Caco-2 (cell line): ENCODE measurements around the gene SPOCK2. TPM values are rescaled to one million over a fixed set of nuclear protein-coding genes. Genes with fewer than 3 reads are reported as not detected.
A peak's percentile ranks its signal among the peaks of the same experiment; 100 is the strongest.

ENCODE experiments used
- BruUV-seq: library from RNA; stranded (reverse); fragments of 400-500 nt; replicated peaks from 2 replicates; lab custom pipeline; 2021; lab: Mats Ljungman, UMichigan
- CTCF ChIA-PET: fragments of 300-600 bp; sonication (Branson Sonifier 250); formaldehyde crosslinking; loops from one replicate; lab custom pipeline; 2022; ENCODE audit warnings: antibody characterized with exemption; lab: Charles Lee
- POLR2A ChIA-PET: fragments of 300-600 bp; sonication (Branson Sonifier 250); formaldehyde crosslinking; loops from one replicate; lab custom pipeline; 2022; ENCODE audit warnings: antibody characterized with exemption; lab: Charles Lee
- DNase-seq, 2 experiments: peaks; one replicate each; pipeline versions ENCODE4 v3.0.0 to v3.0.0-alpha.2; 2020 to 2022
- H3K27me3 ChIP-seq: replicated peaks from 2 replicates; pipeline ENCODE4 v1.6.0; 2011; ENCODE audit warnings: low read length; ENCODE audit not compliant: control insufficient read depth, insufficient read depth
- H3K36me3 ChIP-seq: 2 replicates; pipeline ENCODE4 v1.5.1; 2011; ENCODE audit warnings: low read length; ENCODE audit not compliant: control insufficient read depth, insufficient read depth
- H3K4me1 ChIP-seq: fragments of 250-450 bp; sonication (Bioruptor Pico); 2 replicates; pipeline ENCODE4 v1.5.1; 2020; ENCODE audit warnings: mild to moderate bottlenecking
- H3K4me3 ChIP-seq: 2 replicates; pipeline ENCODE4 v1.5.1; 2011; ENCODE audit warnings: low read depth, mild to moderate bottlenecking, control low read depth, low read length
- H3K9me3 ChIP-seq: fragments of 250-450 bp; sonication (Bioruptor Pico); 2 replicates; pipeline ENCODE4 v1.5.1; 2020; ENCODE audit warnings: mild to moderate bottlenecking, moderate library complexity
- H3K27ac Mint-ChIP-seq: one replicate; pipeline ENCODE4 v1.8.0; 2022; ENCODE audit warnings: mixed read lengths; ENCODE audit not compliant: unreplicated experiment
- H3K27me3 Mint-ChIP-seq: one replicate; pipeline ENCODE4 v1.8.0; 2022; ENCODE audit warnings: mixed read lengths; ENCODE audit not compliant: insufficient read depth, unreplicated experiment
- H3K36me3 Mint-ChIP-seq: one replicate; pipeline ENCODE4 v1.8.0; 2022; ENCODE audit warnings: mild to moderate bottlenecking, mixed read lengths; ENCODE audit not compliant: insufficient read depth, unreplicated experiment
- H3K4me1 Mint-ChIP-seq: one replicate; pipeline ENCODE4 v1.8.0; 2022; ENCODE audit warnings: low read depth, mixed read lengths; ENCODE audit not compliant: unreplicated experiment
- H3K4me3 Mint-ChIP-seq: one replicate; pipeline ENCODE4 v1.8.0; 2022; ENCODE audit warnings: mild to moderate bottlenecking, moderate library complexity, mixed read lengths; ENCODE audit not compliant: unreplicated experiment
- H3K9me3 Mint-ChIP-seq: one replicate; pipeline ENCODE4 v1.8.0; 2022; ENCODE audit warnings: mixed read lengths; ENCODE audit not compliant: unreplicated experiment
- intact Hi-C: fragments of 100-400 bp; cut with micrococcal nuclease; formaldehyde crosslinking; loops from one replicate; pipeline ENCODE4 v1.10.0; 2022; ENCODE audit not compliant: unreplicated experiment
- total RNA-seq: library from RNA; stranded (reverse); gene quantifications from 2 replicates; pipeline ENCODE4 v1.2.3, GENCODE V29; 2022
- TF ChIP-seq, protein P1 (sequence below), 2 experiments: fragments of 200-600 bp in 1 of 2; IDR thresholded peaks; 1 replicate in 1 of 2; 2 replicates in 1 of 2; pipeline versions ENCODE4 v1.5.1 to v1.8.0; 2011 to 2022; ENCODE audit warnings: antibody characterized with exemption in 1 of 2, control low read depth in 1 of 2, inconsistent platforms in 1 of 2, low read depth in 1 of 2, low read length in 1 of 2, mild to moderate bottlenecking in 1 of 2, moderate library complexity in 1 of 2; ENCODE audit not compliant: insufficient read depth in 1 of 2, severe bottlenecking in 1 of 2, unreplicated experiment in 1 of 2

The SPOCK2 gene
- total RNA-seq, 1 experiment from 2014 or later, result 1.6 TPM

DNA sequence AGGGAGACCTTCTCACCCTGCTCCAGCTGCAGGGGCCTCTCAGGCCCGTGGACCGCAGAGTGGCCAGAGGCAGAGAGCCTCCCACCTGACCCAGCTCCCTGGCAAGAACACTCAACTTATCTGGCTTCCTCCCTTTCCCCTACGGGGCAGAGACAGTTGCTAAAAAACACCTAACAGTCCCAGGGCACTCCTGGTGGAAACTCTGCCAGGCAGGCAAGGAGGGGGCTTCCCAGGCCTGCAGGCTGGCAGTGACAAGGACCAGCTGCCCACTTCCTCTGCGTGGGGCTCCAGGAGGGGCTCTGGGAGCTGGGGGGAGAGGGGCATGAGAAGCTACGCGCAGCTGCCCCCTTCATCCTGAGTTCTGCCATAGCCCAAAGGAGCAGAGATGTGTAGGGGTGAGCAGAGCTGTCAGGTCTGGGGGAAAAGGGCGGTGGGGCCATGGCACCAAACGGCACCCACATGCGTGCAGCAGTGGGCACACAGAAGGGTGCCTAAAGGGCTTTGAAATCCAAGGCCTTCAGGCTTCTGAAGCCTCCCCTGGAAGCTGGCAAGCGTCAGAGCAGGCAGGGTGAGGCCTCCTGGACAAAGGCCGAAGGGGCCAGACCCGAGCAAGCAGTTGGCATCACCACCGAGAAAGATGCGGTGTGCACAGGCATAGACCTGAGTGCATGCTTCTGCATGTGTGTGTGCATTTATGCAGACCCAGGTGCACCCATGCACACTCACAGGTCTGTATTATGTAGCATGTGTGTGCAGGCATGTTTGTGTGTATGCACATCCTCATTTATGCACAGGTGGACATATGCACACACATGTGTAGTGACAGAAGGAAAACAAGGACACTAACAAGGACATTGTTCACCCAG is 14.4 kb downstream of the SPOCK2 start:
- H3K4me3 Mint-ChIP-seq, result no peak overlapping the region
- BruUV-seq, result no TSS peak
- Histone ChIP-seq H3K4me1 (no peaks in the 10 kb centered on the region), H3K4me3 (no peak overlapping the region), H3K36me3 (no peaks in the 10 kb centered on the region), H3K9me3 (no peaks in the 10 kb centered on the region), H3K27me3 (no peaks in the 10 kb centered on the region)
- TF ChIP-seq, protein P1, sequence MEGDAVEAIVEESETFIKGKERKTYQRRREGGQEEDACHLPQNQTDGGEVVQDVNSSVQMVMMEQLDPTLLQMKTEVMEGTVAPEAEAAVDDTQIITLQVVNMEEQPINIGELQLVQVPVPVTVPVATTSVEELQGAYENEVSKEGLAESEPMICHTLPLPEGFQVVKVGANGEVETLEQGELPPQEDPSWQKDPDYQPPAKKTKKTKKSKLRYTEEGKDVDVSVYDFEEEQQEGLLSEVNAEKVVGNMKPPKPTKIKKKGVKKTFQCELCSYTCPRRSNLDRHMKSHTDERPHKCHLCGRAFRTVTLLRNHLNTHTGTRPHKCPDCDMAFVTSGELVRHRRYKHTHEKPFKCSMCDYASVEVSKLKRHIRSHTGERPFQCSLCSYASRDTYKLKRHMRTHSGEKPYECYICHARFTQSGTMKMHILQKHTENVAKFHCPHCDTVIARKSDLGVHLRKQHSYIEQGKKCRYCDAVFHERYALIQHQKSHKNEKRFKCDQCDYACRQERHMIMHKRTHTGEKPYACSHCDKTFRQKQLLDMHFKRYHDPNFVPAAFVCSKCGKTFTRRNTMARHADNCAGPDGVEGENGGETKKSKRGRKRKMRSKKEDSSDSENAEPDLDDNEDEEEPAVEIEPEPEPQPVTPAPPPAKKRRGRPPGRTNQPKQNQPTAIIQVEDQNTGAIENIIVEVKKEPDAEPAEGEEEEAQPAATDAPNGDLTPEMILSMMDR (IDR thresholded peaks at IDR 0.05; ENCODE audit: insufficient read depth in 1 of 2, low read depth in 1 of 2, low read length in 1 of 2, severe bottlenecking in 1 of 2, unreplicated experiment in 1 of 2), result no peak
- POLR2A ChIA-PET, result no interaction called here
- DNase-seq, result peak in 1 of 2 experiments; percentile 34
- CTCF ChIA-PET, result no interaction called here
- intact Hi-C loops, result no loop called here
- no peaks in the 10 kb centered on the region for H3K27me3 Mint-ChIP-seq
- peaks cover 11% of the 10 kb centered on the region for H3K4me1 Mint-ChIP-seq
- H3K9me3 Mint-ChIP-seq, result no peaks in the 10 kb centered on the region
- H3K36me3 Mint-ChIP-seq, result no peaks in the 10 kb centered on the region
- no peak overlapping the region for H3K27ac Mint-ChIP-seq

DNA sequence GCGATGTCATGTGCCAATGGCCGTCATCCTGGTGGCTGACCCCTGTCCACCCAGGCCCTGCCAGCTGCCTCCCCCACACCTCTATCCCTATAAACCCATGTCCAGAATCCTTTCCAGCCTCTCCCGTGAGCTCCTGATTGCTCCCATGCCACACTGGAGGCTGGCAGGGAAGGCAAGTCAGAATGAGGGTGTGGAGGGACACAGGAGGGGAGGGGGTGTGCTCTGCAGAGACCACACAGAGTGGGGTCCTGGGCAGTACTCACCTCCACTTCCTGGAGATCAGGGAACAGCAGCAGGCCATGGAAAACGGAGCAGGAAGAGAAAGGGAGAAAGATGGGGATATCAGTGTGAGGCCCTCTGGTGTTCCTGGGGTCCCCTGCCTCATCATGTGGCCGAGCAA is 15.7 kb downstream of the SPOCK2 start:
- H3K27me3 Mint-ChIP-seq, result no peaks in the 10 kb centered on the region
- no peak overlapping the region for H3K27ac Mint-ChIP-seq
- CTCF ChIA-PET, result interaction anchor here (4.2 kb wide), 1 partner anchor 23 kb away, joined by 22 read pairs; no protein-coding TSS in a partner anchor
- no peaks in the 10 kb centered on the region for H3K36me3 Mint-ChIP-seq
- no peak overlapping the region for H3K4me3 Mint-ChIP-seq
- intact Hi-C loops, result no loop called here
- H3K27me3 ChIP-seq, result no peaks in the 10 kb centered on the region
- no peaks in the 10 kb centered on the region for H3K9me3 Mint-ChIP-seq
- POLR2A ChIA-PET, result interaction anchor here (0.8 kb wide), 1 partner anchor 17 kb away, joined by 3 read pairs; no protein-coding TSS in a partner anchor
- no peaks in the 10 kb centered on the region for H3K36me3 ChIP-seq
- TF ChIP-seq, protein P1 (IDR thresholded peaks at IDR 0.05; ENCODE audit: insufficient read depth in 1 of 2, low read depth in 1 of 2, low read length in 1 of 2, severe bottlenecking in 1 of 2, unreplicated experiment in 1 of 2), result no peak
- no peaks in the 10 kb centered on the region for H3K9me3 ChIP-seq
- H3K4me3 ChIP-seq, result no peak overlapping the region
- H3K4me1 ChIP-seq, result no peaks in the 10 kb centered on the region
- BruUV-seq, result no TSS peak
- DNase-seq, result no peak
- H3K4me1 Mint-ChIP-seq, result peaks cover 11% of the 10 kb centered on the region

DNA sequence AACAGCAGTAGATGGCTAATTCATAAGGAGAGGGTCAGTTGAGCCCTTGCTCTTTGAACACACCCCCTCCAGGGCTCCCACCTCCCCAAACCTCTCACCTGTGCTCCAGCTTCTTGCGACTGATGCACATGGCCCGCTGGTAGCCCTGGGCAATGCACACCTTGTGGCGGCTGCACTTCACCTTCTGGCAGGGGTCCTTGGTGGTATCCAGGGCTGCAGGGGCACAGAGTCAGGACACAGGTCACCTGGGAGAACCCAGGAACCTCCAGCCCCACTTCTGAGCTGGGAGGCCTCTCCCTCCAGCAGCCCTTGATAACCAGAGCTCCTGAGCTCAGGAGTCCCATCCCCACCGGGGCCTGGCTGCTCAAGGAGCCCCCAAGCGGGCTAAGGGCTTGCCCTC is 16.3 kb downstream of the SPOCK2 start:
- H3K27me3 ChIP-seq, result no peaks in the 10 kb centered on the region
- TF ChIP-seq, protein P1 (IDR thresholded peaks at IDR 0.05; ENCODE audit: insufficient read depth in 1 of 2, low read depth in 1 of 2, low read length in 1 of 2, severe bottlenecking in 1 of 2, unreplicated experiment in 1 of 2), result no peak
- intact Hi-C loops, result no loop called here
- CTCF ChIA-PET, result interaction anchor here (0.6 to 4.2 kb wide), 2 partner anchors 23 to 268 kb away, joined by 4 to 22 read pairs; no protein-coding TSS in a partner anchor
- POLR2A ChIA-PET, result interaction anchor here (0.8 kb wide), 1 partner anchor 18 kb away, joined by 3 read pairs; no protein-coding TSS in a partner anchor
- DNase-seq, result no peak
- Mint-ChIP-seq H3K27ac (no peak overlapping the region), H3K4me1 (peaks cover 11% of the 10 kb centered on the region), H3K27me3 (no peaks in the 10 kb centered on the region), H3K4me3 (no peak overlapping the region), H3K9me3 (no peaks in the 10 kb centered on the region), H3K36me3 (no peaks in the 10 kb centered on the region)
- H3K4me1 ChIP-seq, result no peaks in the 10 kb centered on the region
- H3K9me3 ChIP-seq, result no peaks in the 10 kb centered on the region
- no peak overlapping the region for H3K4me3 ChIP-seq
- BruUV-seq, result no TSS peak
- no peaks in the 10 kb centered on the region for H3K36me3 ChIP-seq
